Mucosa of descending colon (tissue), 3 donors: Measurements from ENCODE around the gene TARS3. TPM values are rescaled to one million over a fixed set of nuclear protein-coding genes. Genes with fewer than 3 reads are reported as not detected.
A peak's percentile ranks its signal among the peaks of the same experiment; 100 is the strongest.
"Not testable (repeated sequence)": the region's sequence is repeated elsewhere in the genome, so short reads cannot be mapped to it uniquely, and the experiment has no call there.

Experiments
- ATAC-seq: fragments of 200-7000 bp; cut with Tn5 transposase; one replicate; pipeline ENCODE4 v1.9.1; 2020; ENCODE audit warnings: mild to moderate bottlenecking, moderate library complexity
- DNase-seq, 3 donors: peaks; one replicate each; pipeline ENCODE4 v3.0.0-alpha.2; 2020
- H3K36me3 ChIP-seq: fragments of 200-600 bp; one replicate; pipeline ENCODE4 v1.8.0; 2021; ENCODE audit warnings: low read depth, mild to moderate bottlenecking
- H3K4me1 ChIP-seq: fragments of 200-600 bp; one replicate; pipeline ENCODE4 v1.8.0; 2021; ENCODE audit warnings: low read depth, mild to moderate bottlenecking
- H3K4me3 ChIP-seq: fragments of 200-600 bp; one replicate; pipeline ENCODE4 v1.8.0; 2021; ENCODE audit warnings: mild to moderate bottlenecking
- H3K9me3 ChIP-seq: fragments of 200-600 bp; one replicate; pipeline ENCODE4 v1.8.0; 2021; ENCODE audit warnings: mild to moderate bottlenecking
- CTCF ChIP-seq: fragments of 200-600 bp; IDR thresholded peaks from one replicate; pipeline ENCODE4 v1.8.0; 2022; ENCODE audit warnings: antibody characterized with exemption, mild to moderate bottlenecking
- intact Hi-C, 2 donors: fragments of 100-400 bp; cut with DNase I in 1 of 2; cut with micrococcal nuclease in 1 of 2; formaldehyde crosslinking; loops; one replicate each; pipeline versions ENCODE4 v1.11.0 to v1.11.1; 2022; cut with DNase I, micrococcal nuclease
- total RNA-seq, 3 donors: library from RNA; stranded (reverse); fragmentation: NEBNext Ultra II Directional in 2 of 3; extraction: Animal tissue kit (Norgen Biotek cat#: 25700) in 2 of 3; gene quantifications; one replicate each; pipeline versions ENCODE4 v1.2.1 to v1.2.4, GENCODE V29; 2021 to 2023
- donor health status: DM: no; HTN: no; CAD: no; lungs with moderate emphysema.
- donor health status: DM: no; HTN: no; CAD: no.
- donor health status: DM: no; HTN: yes; CAD: no.

The TARS3 gene
- total RNA-seq, 3 donors from 2014 or later, result 7.3 to 22.6 (median 9.2) TPM

DNA sequence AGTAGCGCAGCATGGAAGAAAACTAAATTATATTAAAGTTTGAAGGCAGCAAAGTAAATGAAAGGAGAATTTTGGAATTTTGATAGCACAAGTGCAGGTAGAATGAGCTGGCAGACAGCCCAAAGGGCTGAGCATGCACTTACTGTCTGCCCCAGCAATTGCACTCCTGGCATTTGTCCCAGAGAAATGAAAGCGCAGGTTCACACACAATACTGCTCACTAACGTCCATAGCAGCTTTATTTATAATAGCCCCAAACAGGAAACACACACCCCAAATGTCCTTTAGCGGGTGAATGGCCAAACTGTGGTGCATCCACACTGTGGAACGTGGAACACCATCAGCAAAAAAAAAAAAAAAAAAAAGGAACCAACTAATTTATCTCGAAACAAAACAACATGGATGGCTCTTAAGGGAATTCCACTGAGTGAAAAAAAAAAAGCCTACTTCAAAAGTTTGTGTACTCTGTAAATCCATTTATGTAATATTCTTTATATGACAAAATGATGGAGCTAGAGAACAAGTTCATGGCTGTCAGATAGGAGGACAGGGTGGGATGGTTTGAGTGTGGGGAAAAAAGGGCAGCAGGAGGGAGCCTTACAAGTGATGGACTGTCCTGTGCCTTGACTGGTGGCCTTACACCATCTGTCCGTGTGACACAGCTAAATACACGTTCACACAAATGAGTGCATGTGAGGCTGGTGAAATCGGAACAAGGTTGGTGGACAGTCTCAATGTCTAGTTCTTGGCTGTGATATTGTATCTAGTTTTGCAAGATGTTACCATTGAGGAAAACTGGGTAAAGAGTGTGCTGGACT is 66.1 kb downstream of the TARS3 start:
- intact Hi-C loops, result no loop called here
- Histone ChIP-seq H3K9me3 (no peaks in the 10 kb centered on the region), H3K4me3 (no peak overlapping the region), H3K36me3 (no peaks in the 10 kb centered on the region), H3K4me1 (peaks cover 5% of the 10 kb centered on the region)
- no peak for TF ChIP-seq CTCF
- DNase-seq (peak in 2 of 3 donors; percentile 49 to 86), ATAC-seq (peak; percentile 96)

DNA sequence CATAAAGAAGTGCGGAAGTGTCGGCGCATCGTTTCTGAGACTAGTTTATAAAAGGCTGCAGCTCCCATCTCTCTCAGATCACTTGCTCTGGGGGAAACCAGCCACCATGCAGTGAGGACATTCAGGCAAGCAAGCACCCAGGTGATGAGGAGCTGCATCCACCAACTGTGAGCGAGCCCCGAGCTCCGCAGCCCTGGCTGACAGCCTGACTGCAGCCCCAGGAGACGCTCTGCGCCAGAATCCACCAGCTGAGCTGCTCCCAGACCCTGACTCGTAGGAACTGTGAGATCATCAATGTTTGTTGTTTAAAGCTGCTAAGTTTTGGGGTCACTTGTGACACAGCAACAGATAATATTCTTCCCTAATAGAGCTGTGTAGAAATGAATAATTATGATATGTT is 67.1 kb downstream of the TARS3 start:
- no peaks in the 10 kb centered on the region for H3K9me3 ChIP-seq
- DNase-seq, result no peak
- no peak overlapping the region for H3K4me3 ChIP-seq
- H3K36me3 ChIP-seq, result no peaks in the 10 kb centered on the region
- ATAC-seq, result no peak
- intact Hi-C loops, result no loop called here
- TF ChIP-seq CTCF, result no peak
- H3K4me1 ChIP-seq, result peaks cover 5% of the 10 kb centered on the region

GRCh38 chr15:101654624-101655337 is 69.5 kb downstream of the TARS3 start:
- ATAC-seq, intact Hi-C loops, H3K9me3 ChIP-seq, H3K36me3 ChIP-seq, DNase-seq, H3K4me3 ChIP-seq: not testable (repeated sequence)
- peaks cover 22% of the 10 kb centered on the region for H3K4me1 ChIP-seq

- intact Hi-C loops, result no loop called here
- H3K4me1 ChIP-seq, result peaks cover 27% of the 10 kb centered on the region
- ATAC-seq (no peak), DNase-seq (no peak)
- no peaks in the 10 kb centered on the region for H3K9me3 ChIP-seq
- no peaks in the 10 kb centered on the region for H3K36me3 ChIP-seq
- TF ChIP-seq CTCF, result no peak
- H3K4me3 ChIP-seq, result no peak overlapping the region
These were observed 70.1 kb downstream of the TARS3 start for GRCh38 chr15:101654171-101654570.

GRCh38 chr15:101652786-101653430 is 71.4 kb downstream of the TARS3 start:
- TF ChIP-seq CTCF, result no peak
- Histone ChIP-seq H3K4me3 (peak overlapping the region; percentile 69), H3K36me3 (no peaks in the 10 kb centered on the region), H3K9me3 (no peaks in the 10 kb centered on the region), H3K4me1 (peaks cover 22% of the 10 kb centered on the region)
- DNase-seq, result peak in 2 of 3 donors; percentile 23 to 55
- intact Hi-C loops, result no loop called here
- peak; percentile 49 for ATAC-seq
